ENCODE measurements around the gene INTS13. TPM values are rescaled to one million over a fixed set of nuclear protein-coding genes. Genes with fewer than 3 reads are reported as not detected.

The INTS13 gene
- total and polyA plus RNA-seq, 2 donors (not counting 1 experiment from before 2014, with no cell fraction given): 9.2 to 16.2 TPM

DNA sequence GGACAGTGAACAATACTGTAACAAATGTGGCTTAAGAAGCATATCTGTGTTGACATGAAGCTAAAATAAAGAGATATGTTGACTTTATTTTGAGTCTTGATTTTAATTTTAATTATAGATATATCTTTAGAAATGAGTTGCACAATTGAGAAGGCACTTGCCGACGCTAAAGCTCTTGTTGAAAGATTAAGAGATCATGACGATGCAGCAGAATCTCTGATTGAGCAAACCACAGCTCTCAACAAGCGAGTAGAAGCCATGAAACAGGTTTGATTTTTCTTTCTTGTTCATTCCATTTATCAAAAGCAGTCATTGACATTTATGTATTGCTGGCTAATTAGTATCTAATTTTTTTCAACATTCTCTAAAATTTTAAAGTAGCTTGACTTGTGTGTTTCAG is 16.2 kb upstream of the INTS13 start:
- H2AFZ ChIP-seq (ENCODE audit: insufficient read depth, low read depth, low read length, poor library complexity, severe bottlenecking): no peak overlapping the region
- H3K79me2 ChIP-seq (ENCODE audit: control insufficient read depth, insufficient read depth, low read length): peaks cover 47% of the 10 kb centered on the region
- DNase-seq (no peak), ATAC-seq (ENCODE audit: low read depth) (no peak)
- no peak overlapping the region for H3K4me3 ChIP-seq (ENCODE audit: control extremely low read depth in 1 of 5, extremely low read depth in 1 of 5, insufficient read depth in 1 of 5, low read depth in 2 of 5, low read length in 4 of 5)
- peaks cover 14% of the 10 kb centered on the region for H3K4me1 Mint-ChIP-seq
- H3K9ac ChIP-seq (ENCODE audit: low read length): no peak overlapping the region
- H3K27me3 Mint-ChIP-seq: no peaks in the 10 kb centered on the region
- no peak overlapping the region for H3K4me2 ChIP-seq (replicated peaks; ENCODE audit: low read depth, low read length, poor library complexity, severe bottlenecking)
- no peak overlapping the region for H3K27ac Mint-ChIP-seq
- peaks cover 31% of the 10 kb centered on the region for H4K20me1 ChIP-seq (ENCODE audit: control insufficient read depth, insufficient read depth, low read length, poor library complexity, severe bottlenecking)
- no peak overlapping the region for H3K27ac ChIP-seq (ENCODE audit: low read length in 2 of 2)
- no peaks in the 10 kb centered on the region for H3K9me3 Mint-ChIP-seq (ENCODE audit: insufficient read depth)
- no peak overlapping the region for H3K4me3 Mint-ChIP-seq
- POLR2A ChIA-PET: no interaction called here
- TF ChIP-seq CTCF (IDR thresholded peaks at IDR 0.05) (no peak), EZH2 (IDR thresholded peaks at IDR 0.05; ENCODE audit: borderline replicate concordance, insufficient read depth, low read depth, low read length, poor library complexity, severe bottlenecking) (no peak)
- H3K27me3 ChIP-seq (replicated peaks in 1 of 4; ENCODE audit: control extremely low read depth in 1 of 4, control insufficient read depth in 3 of 4, insufficient read depth in 4 of 4, low read length in 3 of 4): no peaks in the 10 kb centered on the region
- no peaks in the 10 kb centered on the region for H3K4me1 ChIP-seq (ENCODE audit: control insufficient read depth in 2 of 2, insufficient read depth in 2 of 2, low read length in 2 of 2)
- peaks cover 3 to 33% of the 10 kb centered on the region in 2 experiments for H3K36me3 ChIP-seq (replicated peaks in 1 of 2; ENCODE audit: control extremely low read depth in 1 of 2, control insufficient read depth in 1 of 2, extremely low read depth in 1 of 2, insufficient read depth in 2 of 2, low read length in 1 of 2)
- intact Hi-C loops (cut with micrococcal nuclease): no loop called here
- H3K9me3 ChIP-seq (ENCODE audit: control extremely low read depth in 1 of 3, control insufficient read depth in 2 of 3, insufficient read depth in 1 of 3, low read length in 2 of 3): peaks cover 0 to 3% (median under 1%) of the 10 kb centered on the region in 3 donors
- CTCF ChIA-PET: no interaction called here
- WGBS (ENCODE audit: insufficient coverage): 100% methylated on average over 1 of the region's 4 CpGs

DNA sequence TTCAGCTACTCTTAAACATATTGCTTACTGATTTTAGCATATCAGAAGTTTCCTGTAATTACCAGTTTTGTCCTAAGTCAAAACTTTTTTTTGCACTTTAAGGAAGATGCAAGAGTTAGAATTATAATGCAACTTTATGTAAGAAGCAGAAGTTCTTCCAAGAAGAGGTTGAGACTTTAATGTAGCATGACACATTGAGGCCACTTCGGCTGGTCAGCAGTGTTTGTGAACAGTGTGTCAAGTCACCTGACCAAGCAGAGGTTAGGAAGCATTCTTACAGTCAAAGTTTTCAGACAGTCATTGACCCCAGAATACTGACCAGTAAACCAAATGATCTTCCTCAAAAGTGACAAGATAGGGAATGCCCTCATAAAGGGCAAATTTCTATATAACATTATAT is 15.7 kb upstream of the INTS13 start:
- no peak overlapping the region for H3K4me3 Mint-ChIP-seq
- no peak for TF ChIP-seq EZH2 (IDR thresholded peaks at IDR 0.05; ENCODE audit: borderline replicate concordance, insufficient read depth, low read depth, low read length, poor library complexity, severe bottlenecking)
- TF ChIP-seq CTCF (IDR thresholded peaks at IDR 0.05): no peak
- DNase-seq (no peak), ATAC-seq (ENCODE audit: low read depth) (no peak)
- H3K27me3 Mint-ChIP-seq: no peaks in the 10 kb centered on the region
- Histone ChIP-seq H3K9ac (ENCODE audit: low read length) (no peak overlapping the region), H2AFZ (ENCODE audit: insufficient read depth, low read depth, low read length, poor library complexity, severe bottlenecking) (no peak overlapping the region), H3K27ac (ENCODE audit: low read length in 2 of 2) (no peak overlapping the region), H3K79me2 (ENCODE audit: control insufficient read depth, insufficient read depth, low read length) (peaks cover 53% of the 10 kb centered on the region), H3K9me3 (ENCODE audit: control extremely low read depth in 1 of 3, control insufficient read depth in 2 of 3, insufficient read depth in 1 of 3, low read length in 2 of 3) (peaks cover 0 to 8% (median 6%) of the 10 kb centered on the region in 3 donors), H3K27me3 (replicated peaks in 1 of 4; ENCODE audit: control extremely low read depth in 1 of 4, control insufficient read depth in 3 of 4, insufficient read depth in 4 of 4, low read length in 3 of 4) (no peaks in the 10 kb centered on the region), H3K4me2 (replicated peaks; ENCODE audit: low read depth, low read length, poor library complexity, severe bottlenecking) (no peak overlapping the region), H3K4me3 (ENCODE audit: control extremely low read depth in 1 of 5, extremely low read depth in 1 of 5, insufficient read depth in 1 of 5, low read depth in 2 of 5, low read length in 4 of 5) (no peak overlapping the region), H4K20me1 (ENCODE audit: control insufficient read depth, insufficient read depth, low read length, poor library complexity, severe bottlenecking) (peaks cover 32% of the 10 kb centered on the region), H3K4me1 (ENCODE audit: control insufficient read depth in 2 of 2, insufficient read depth in 2 of 2, low read length in 2 of 2) (no peaks in the 10 kb centered on the region), H3K36me3 (replicated peaks in 1 of 2; ENCODE audit: control extremely low read depth in 1 of 2, control insufficient read depth in 1 of 2, extremely low read depth in 1 of 2, insufficient read depth in 2 of 2, low read length in 1 of 2) (peaks cover 3 to 29% of the 10 kb centered on the region in 2 experiments)
- ChIA-PET CTCF (no interaction called here), POLR2A (no interaction called here)
- no peaks in the 10 kb centered on the region for H3K9me3 Mint-ChIP-seq (ENCODE audit: insufficient read depth)
- H3K4me1 Mint-ChIP-seq: peaks cover 14% of the 10 kb centered on the region
- no peak overlapping the region for H3K27ac Mint-ChIP-seq
- WGBS (ENCODE audit: insufficient coverage): 40% methylated on average over 1 of the region's 1 CpG
- intact Hi-C loops (cut with micrococcal nuclease): no loop called here

Measured in B cell (primary cell).